ENCODE data around the gene HAUS8.

The HAUS8 gene

GRCh38 chr19:17075864-17076542 is 751 bp upstream of the HAUS8 start:
- peak; percentile 61 for DNase-seq (ENCODE audit: low spot score)

- no peak for DNase-seq (ENCODE audit: low spot score)
These were observed 618 bp downstream of the HAUS8 start for GRCh38 chr19:17074634-17075034.

DNA sequence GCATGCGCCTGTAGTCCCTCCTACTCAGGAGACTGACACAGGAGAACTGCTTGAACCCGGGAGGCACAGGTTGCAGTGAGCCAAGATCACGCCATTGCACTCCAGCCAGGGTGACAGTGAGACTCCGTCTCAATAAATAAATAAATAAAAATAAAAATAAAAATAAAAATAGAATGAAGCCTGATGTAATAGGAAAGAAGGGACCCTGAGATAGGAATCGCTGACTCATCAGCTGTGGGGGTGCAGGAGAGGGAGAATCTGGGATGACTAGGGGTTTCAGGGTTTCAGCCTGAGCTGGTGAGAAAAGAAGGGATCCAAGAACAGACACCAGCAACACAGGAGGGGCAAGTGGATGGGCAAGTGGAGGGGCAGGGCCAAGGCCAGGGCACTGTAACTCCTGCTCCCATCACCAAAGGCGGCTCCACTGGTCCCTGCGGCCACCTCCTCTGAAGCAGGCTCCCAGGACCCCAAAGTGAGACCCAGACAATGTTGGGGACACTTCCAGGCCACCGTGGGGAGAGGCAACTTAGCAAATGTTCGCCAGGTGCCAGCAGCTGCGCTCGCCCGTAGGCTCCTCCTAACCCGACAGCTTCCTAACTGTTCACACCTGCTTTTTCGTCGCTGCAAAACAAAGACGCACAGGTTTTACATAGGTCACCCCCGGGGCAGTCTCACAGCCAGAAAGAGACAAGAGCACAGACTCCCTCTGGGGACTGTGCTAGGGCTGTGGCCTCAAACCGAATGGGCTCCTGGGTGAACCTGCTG is 1.2 kb downstream of the HAUS8 start:
- no peak for DNase-seq (ENCODE audit: low spot score)

GRCh38 chr19:17070912-17071311 is 4.3 kb downstream of the HAUS8 start:
- no peak for DNase-seq (ENCODE audit: low spot score)

- DNase-seq (ENCODE audit: low spot score) = no peak
These were observed 4.8 kb downstream of the HAUS8 start for GRCh38 chr19:17070421-17070820.

DNA sequence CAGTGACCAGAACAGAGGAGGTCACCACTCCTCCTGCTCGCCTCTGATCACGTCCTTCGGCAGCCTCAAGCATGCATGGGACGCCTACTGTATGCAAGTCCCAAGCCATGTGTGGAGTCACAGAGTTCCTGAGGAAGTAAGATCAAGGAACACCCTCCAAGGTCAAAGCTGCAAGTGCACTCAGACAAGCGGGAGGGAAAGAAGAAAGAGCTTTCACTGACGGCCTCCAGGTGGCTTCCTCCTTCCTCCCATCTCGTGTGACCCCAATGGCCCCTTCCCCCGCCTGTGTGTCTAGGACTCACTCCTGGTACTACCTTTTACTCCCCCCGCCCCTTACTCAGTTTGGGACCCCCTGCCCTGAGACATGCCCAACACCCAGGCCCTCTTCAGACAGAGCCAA is 6.1 kb downstream of the HAUS8 start:
- no peak for DNase-seq (ENCODE audit: low spot score)

DNA sequence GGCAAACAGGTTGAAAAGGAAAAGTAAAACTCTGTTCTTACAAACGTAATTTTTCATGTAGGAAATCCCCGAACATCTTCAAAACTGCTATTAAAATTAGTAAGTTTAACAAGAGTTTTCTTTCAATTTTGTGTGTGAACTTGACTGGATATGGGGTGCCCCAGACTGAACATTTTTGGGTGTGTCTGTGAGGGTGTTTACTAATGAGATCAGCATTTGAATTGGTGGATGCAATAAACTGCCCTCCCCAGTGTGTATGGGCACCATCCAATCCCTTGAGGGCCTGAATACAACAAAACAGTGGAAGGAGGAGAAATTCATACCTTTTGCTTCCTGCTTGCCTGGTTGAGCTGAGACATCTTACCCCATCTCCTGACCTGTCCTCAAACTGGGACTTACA is 11.8 kb downstream of the HAUS8 start:
- DNase-seq (ENCODE audit: low spot score) = no peak

GRCh38 chr19:17061691-17062090 is 13.6 kb downstream of the HAUS8 start:
- DNase-seq (ENCODE audit: low spot score) = no peak

DNA sequence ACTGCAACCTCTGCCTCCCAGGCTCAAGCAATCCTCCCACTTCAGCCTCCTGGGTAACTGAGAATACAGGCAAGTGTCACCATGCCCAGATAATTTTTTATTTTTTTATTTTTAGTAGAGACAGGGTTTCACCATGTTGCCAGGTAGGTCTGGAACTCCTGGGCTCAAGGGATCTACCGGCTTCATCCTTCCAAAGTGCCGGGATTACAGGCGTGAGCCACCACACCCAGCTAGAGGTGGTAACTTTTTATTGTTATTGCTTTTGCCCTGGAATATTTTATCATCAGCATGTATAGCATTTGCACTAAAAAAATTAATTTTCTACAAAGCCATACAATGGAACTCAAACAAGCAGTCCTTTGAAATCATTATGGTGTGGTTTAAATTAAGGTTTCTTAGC is 14.0 kb downstream of the HAUS8 start:
- DNase-seq (ENCODE audit: low spot score) = no peak

DNA sequence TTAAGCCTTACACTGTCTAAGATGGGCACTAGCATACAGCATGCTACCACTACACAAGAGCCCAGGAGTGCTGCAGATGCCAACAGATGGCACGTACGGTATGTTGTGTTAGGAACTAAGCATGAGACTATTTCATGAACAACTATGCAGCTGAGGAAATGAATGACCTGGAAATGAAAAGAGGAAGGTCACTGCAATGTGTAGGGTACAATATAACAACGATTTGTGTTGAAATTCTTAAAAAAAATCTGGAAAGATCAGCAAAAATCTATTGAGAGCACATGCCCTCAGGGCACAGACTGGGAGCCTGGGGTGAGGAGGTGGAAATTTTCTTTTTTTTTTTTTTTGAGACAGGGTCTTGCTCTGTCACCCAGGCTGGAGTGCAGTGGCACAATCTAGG is 14.4 kb downstream of the HAUS8 start:
- DNase-seq (ENCODE audit: low spot score) = no peak

GRCh38 chr19:17058236-17058635 is 17.0 kb downstream of the HAUS8 start:
- no peak for DNase-seq (ENCODE audit: low spot score)

DNA sequence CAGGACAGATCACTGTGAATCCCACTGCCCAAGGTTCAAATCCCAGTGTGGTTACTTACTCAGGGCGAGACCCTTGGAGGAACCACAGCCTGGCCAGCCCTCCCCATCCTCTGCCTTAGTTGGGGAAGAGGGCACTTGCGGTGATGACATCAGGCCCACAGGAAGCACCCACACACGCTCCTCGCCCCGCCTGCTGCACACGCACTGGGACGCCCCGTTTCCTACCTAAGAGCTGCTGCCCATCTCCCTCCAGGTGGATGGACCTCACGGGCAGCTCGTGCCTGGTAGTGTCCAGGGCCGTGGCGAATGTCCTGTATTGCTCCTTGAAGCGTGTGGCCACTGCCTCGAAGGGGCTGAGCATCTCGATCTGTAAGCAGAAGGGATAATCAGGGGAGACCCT is 19.6 kb downstream of the HAUS8 start:
- DNase-seq (ENCODE audit: low spot score) = no peak

DNA sequence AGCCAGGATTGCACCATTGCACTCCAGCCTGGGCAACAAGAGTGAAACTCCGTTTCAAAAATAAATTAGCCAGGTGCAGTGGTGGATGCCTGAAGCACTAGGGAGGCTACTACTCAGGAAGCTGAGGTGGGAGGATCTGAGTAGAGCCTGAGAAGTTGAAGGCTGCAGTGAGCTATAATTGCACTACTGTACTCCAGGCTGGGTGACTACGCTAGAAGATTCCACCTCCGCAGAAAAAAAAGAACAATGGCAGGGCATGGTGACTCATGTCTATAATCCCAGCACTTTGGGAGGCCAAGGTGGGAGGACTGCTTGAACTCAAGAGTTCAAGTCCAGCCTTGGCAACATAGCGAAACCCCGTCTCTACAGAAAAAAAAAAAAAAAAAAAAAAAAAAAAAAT is 20.5 kb downstream of the HAUS8 start:
- DNase-seq (ENCODE audit: low spot score) = no peak

GRCh38 chr19:17052439-17052838 is 22.8 kb downstream of the HAUS8 start:
- DNase-seq (ENCODE audit: low spot score) = peak; percentile 38

- no peak for DNase-seq (ENCODE audit: low spot score)
These were observed 25.5 kb downstream of the HAUS8 start for GRCh38 chr19:17049711-17050280.

DNA sequence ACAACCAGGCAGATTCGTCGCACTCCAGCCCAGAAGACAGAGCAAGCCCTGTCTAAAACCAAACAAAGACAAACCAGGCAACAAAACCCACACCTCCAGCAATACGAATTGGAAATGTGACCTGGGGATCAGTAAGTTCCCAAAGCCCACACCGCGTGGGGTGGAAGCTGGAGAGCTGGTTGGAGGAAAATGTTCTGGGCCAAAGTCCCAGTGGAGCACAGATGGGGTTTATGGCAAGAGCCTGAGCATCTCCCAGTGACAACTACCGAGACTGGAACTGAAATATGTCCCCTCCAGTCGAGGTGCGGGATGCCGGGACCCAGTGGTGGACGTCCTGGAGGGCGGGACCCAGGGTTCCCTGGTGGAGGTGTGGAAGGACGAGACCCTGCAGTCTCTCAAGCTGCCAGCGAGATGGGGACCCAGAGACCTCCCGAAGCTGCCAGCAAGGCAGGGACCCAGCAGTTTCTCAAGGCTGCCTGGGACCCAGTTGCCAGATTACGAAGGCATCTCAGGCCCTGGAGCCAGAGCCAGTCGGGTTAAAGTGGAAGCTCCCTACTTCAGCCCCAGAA is 26.3 kb downstream of the HAUS8 start:
- DNase-seq (ENCODE audit: low spot score) = no peak

GRCh38 chr19:17045907-17046502 is 29.2 kb downstream of the HAUS8 start:
- DNase-seq (ENCODE audit: low spot score) = no peak

DNA sequence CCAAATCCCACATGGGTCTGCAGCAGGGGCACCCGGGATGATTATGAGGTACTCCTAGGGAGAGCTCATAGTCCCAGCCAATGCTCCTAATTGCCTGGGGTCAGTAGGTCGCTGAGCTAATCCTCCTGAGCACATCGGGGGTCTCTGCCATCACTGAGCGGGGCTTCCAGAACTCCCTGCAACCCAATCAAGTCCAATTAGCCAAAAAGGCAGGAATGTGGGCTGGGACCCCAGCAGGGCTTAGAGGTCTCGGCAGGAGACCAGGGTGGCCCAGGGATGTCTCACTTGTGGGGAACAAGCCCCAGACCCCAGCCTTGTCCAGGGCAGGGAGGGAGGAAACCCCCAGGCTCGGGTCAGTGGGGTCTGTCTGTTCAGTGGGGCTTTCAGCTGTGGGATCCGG is 31.5 kb downstream of the HAUS8 start:
- no peak for DNase-seq (ENCODE audit: low spot score)

- DNase-seq (ENCODE audit: low spot score) = no peak
These were observed 33.3 kb downstream of the HAUS8 start for GRCh38 chr19:17041976-17042375.

- no peak for DNase-seq (ENCODE audit: low spot score)
These were observed 37.2 kb downstream of the HAUS8 start for GRCh38 chr19:17037966-17038500.

DNA sequence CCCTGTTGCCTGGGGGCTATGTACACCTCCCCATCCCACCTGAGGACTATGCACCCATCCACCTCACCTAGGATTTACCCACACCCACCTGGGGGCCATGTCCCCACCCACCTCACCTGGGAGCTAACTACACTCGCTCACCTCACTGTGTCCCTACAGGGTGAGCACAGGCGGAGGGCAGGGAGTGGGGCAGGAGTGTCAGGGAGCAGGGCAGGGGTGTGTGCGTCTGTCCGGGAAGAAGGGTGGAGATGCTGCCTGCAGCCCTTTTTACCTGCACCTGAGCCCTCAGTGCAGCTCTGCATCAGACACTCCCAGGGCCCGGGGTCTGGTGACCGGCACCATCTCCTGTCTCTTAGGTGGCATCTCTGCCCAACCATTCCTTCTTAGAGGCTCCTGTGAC is 38.1 kb downstream of the HAUS8 start:
- no peak for DNase-seq (ENCODE audit: low spot score)

DNA sequence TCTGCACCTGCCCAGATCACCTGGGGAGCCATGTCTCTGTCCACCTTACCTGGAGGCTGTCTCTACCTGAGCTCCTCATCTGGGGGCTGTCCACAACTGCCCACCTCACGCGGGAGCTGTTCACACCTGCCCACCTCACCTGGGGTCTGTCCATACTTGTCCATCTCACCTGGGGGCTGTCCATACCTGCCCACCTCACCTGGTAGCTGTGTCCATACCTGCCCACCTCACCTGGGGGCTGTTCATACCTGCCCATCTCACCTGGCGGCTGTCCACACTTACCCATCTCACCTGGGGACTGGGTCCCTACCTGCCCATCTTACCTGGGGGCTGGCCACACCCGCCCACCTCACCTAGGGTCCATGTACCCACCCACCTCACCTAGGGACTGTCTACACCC is 38.6 kb downstream of the HAUS8 start:
- no peak for DNase-seq (ENCODE audit: low spot score)

Data from CD4-positive, alpha-beta T cell treated with Interleukin-2 at 100 ng/mL for 4 hours (primary cell).